Measurements from ENCODE around the gene ETS1. TPM values are rescaled to one million over a fixed set of nuclear protein-coding genes. Genes with fewer than 3 reads are reported as not detected.

The ETS1 gene
- total and polyA plus RNA-seq, 10 donors, result 58.1 to 455 (median 352) TPM

GRCh38 chr11:128632141-128632791 is 44.9 kb upstream of the ETS1 start:
- TF ChIP-seq CTCF (IDR thresholded peaks at IDR 0.05 in 8 of 11, conservative IDR thresholded peaks at IDR 0.05 in 3 of 11), result peak; percentile 69 to 87 (median 83)
- TF ChIP-seq POLR2A (IDR thresholded peaks at IDR 0.05), result no peak
- TF ChIP-seq POLR2AphosphoS5 (IDR thresholded peaks at IDR 0.05), result peak in 1 of 3 donors; percentile 54
- DNase-seq, result peak; percentile 72
- Histone ChIP-seq H3K9me3 (no peaks in the 10 kb centered on the region), H3K27ac (peak overlapping the region in 2 of 8 donors; percentile 87 to 93), H3K36me3 (no peaks in the 10 kb centered on the region), H3K4me3 (no peak overlapping the region), H3K4me1 (peaks cover 31 to 55% (median 49%) of the 10 kb centered on the region in 6 donors), H3K27me3 (replicated peaks in 1 of 7) (no peaks in the 10 kb centered on the region)
- intact Hi-C loops (cut with DNase I; ENCODE audit: low total_unique reads), result loop anchor here (5.0 kb wide), 2 partner anchors 345 to 450 kb away; no protein-coding TSS in a partner anchor
- WGBS, 5 donors, result 43 to 66% (median 47%) methylated on average over 6 of the region's 6 CpGs

- Histone ChIP-seq H3K9me3 (no peaks in the 10 kb centered on the region), H3K27ac (peak overlapping the region; percentile 74 to 93 (median 83)), H3K36me3 (no peaks in the 10 kb centered on the region), H3K27me3 (replicated peaks in 1 of 7) (no peaks in the 10 kb centered on the region), H3K4me1 (peaks cover 42 to 72% (median 65%) of the 10 kb centered on the region in 6 donors), H3K4me3 (no peak overlapping the region)
- intact Hi-C loops (cut with DNase I; ENCODE audit: low total_unique reads), result loop anchor here (5.0 kb wide), 2 partner anchors 343 to 448 kb away; no protein-coding TSS in a partner anchor
- no peak for TF ChIP-seq POLR2A (IDR thresholded peaks at IDR 0.05)
- TF ChIP-seq CTCF (IDR thresholded peaks at IDR 0.05 in 8 of 11, conservative IDR thresholded peaks at IDR 0.05 in 3 of 11), result peak; percentile 74 to 97 (median 93)
- peak in 1 of 3 donors; percentile 81 for TF ChIP-seq POLR2AphosphoS5 (IDR thresholded peaks at IDR 0.05)
- peak; percentile 96 for DNase-seq
- 22 to 29% (median 26%) methylated on average over 12 of the region's 12 CpGs for WGBS, 5 donors
Observed at GRCh38 chr11:128630367-128631230, 43.2 kb upstream of the ETS1 start.

GRCh38 chr11:128629516-128630106 is 42.3 kb upstream of the ETS1 start:
- H3K27ac ChIP-seq, result peak overlapping the region; percentile 74 to 93 (median 83)
- intact Hi-C loops (cut with DNase I; ENCODE audit: low total_unique reads), result loop anchor here (5.0 to 10.0 kb wide), 4 partner anchors 75 to 447 kb away; no protein-coding TSS in a partner anchor
- peaks cover 52 to 82% (median 75%) of the 10 kb centered on the region in 6 donors for H3K4me1 ChIP-seq

More at GRCh38 chr11:128629516-128630106, 42.3 kb upstream of the ETS1 start:
- Histone ChIP-seq H3K9me3 (no peaks in the 10 kb centered on the region), H3K27me3 (replicated peaks in 1 of 7) (no peaks in the 10 kb centered on the region), H3K4me3 (no peak overlapping the region), H3K36me3 (no peaks in the 10 kb centered on the region)
- WGBS, 5 donors, result 64 to 73% (median 66%) methylated on average over 6 of the region's 6 CpGs
- TF ChIP-seq POLR2A (IDR thresholded peaks at IDR 0.05) (no peak), POLR2AphosphoS5 (IDR thresholded peaks at IDR 0.05) (no peak), CTCF (IDR thresholded peaks at IDR 0.05 in 8 of 11, conservative IDR thresholded peaks at IDR 0.05 in 3 of 11) (no peak)
- no peak for DNase-seq
